ENCODE data around the gene PROM2. TPM values are rescaled to one million over a fixed set of nuclear protein-coding genes. Genes with fewer than 3 reads are reported as not detected.

The PROM2 gene
- polyA plus RNA-seq, 1 donor = 1.5 TPM

DNA sequence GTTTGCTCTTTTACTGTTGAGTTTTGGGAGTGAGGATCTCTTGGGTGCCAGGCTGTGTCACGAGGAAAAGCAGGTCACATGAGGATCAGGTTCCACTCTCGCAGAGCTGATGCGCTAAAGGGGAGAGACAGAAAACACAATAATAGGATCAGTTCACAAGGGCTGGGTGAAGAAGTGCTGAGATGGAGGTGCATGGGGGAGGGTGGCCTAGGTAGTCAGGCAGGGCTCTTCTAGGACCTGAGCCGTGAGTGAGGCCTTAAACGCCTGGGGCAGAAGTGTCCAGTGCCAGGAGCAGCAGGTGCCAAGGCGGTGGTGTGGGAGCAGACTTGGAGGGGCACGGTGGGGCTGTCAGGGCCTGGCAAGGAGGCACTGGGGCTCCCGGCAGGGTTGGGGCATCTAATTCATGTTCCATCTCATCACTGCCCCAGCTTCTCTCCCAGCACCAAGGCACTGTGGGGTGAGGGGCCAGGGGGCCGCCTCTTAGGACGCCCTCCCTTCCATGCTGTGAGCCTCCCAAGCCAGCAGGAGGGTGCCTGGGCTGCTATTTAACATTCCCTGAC lies 32.2 kb downstream of the PROM2 start:
- DNase-seq (ENCODE audit: low read depth) = no peak

GRCh38 chr2:95307036-95307435 lies 32.8 kb downstream of the PROM2 start:
- DNase-seq (ENCODE audit: low read depth) = no peak

- no peak for DNase-seq (ENCODE audit: low read depth)
Observed at GRCh38 chr2:95307878-95308277, 33.6 kb downstream of the PROM2 start.

DNA sequence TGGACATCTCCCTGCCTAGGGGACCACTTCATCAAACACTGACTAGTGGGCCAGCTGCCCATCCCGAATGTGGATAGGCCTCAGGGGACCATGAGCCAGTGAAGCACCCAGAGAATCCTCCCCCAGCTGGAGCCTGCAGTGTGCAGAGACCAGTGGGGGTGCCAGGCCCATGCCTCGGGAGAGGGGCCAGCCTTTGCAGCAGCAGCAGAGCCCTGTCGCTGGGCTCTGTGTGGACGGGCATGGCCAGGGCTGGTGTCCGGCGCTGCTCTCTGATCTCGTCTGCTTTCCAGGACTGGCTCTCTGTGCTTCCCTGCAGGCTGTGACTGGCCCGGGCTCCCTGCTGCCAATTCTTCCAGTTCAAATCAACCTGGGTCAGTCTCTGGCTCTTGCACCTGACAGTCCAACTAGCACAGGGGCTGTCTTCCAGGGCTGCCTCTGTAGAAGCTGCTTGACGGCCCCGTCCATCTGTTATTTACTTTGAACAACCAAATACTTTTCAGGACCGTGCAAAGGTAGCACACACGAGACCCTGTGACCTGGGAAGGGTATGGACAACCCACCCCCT lies 34.3 kb downstream of the PROM2 start:
- no peak for DNase-seq (ENCODE audit: low read depth)

GRCh38 chr2:95309599-95309998 lies 35.4 kb downstream of the PROM2 start:
- no peak for DNase-seq (ENCODE audit: low read depth)

DNA sequence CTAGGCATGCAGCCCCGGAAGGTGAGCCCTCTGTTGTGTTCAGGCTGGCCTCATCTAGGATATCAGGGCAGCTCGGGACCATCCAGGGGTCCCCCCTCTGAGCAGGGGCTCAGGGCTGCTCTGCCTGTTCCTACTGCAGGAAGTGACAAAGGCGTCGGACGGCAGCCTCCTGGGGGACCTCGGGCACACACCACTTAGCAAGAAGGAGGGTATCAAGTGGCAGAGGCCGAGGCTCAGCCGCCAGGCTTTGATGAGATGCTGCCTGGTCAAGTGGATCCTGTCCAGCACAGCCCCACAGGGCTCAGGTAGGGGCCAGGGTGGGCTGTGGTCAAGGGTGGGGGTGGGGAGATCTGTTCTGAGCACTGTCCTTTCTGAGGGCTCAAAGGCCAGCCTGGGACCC lies 36.0 kb downstream of the PROM2 start:
- DNase-seq (ENCODE audit: low read depth) = no peak

DNA sequence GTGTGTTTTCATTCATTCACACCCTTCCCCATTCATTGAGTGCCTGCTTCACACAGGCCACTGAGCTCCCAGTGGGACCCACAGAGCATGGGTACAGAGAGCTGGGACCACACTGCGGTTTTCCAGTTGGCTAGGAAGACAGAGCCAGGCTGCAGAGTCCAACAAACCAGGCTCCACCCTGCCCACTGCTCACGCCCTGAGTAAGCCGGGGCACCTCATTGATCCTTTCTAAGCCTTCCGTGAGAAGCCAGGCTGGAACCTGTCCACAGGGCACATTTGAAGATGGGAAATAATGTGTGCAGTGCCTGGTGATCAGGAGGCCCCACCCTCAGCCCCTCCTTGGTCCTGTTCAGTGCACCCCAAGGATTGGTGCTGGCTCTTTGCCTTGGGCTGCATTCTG lies 36.4 kb downstream of the PROM2 start:
- DNase-seq (ENCODE audit: low read depth) = no peak

DNA sequence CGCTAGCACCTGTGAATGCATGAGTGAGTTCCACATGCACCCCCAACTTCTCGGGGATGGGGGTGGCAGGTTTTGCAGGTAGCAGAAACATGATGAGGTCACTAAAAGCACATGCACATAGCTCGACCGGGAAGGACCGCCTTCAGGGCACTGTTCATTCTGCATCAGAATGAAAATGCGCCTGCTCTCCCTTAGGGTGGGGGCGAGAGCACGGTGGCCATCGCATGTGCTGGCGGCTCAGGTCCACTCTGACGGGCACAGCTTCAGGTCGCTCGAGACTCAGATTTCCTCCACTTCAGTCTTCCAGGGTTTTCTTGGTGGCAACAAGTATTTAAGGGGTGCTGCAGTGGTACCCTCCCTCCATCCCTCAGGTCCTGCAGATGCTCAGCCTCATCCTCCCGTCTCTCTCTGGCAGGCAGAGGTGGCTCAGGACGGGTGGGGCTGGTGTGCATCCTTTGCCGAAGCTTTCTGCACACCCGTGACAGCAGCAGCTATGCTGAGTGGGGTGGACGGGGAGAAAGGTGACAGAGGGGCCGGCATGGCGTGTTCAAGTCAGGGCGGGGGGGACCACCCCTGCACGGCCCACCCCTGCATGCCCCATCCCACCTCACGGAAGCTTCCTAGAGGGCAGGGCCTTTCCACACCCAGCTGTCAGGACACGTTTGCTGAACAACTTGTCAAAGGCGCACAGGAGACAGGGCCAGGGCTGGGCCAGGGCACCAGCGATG lies 37.7 kb downstream of the PROM2 start:
- no peak for DNase-seq (ENCODE audit: low read depth)

GRCh38 chr2:95312543-95313201 lies 38.4 kb downstream of the PROM2 start:
- no peak for DNase-seq (ENCODE audit: low read depth)

- no peak for DNase-seq (ENCODE audit: low read depth)
Observed at GRCh38 chr2:95313296-95314131, 39.3 kb downstream of the PROM2 start.

- no peak for DNase-seq (ENCODE audit: low read depth)
Observed at GRCh38 chr2:95314598-95314963, 40.3 kb downstream of the PROM2 start.

- no peak for DNase-seq (ENCODE audit: low read depth)
Observed at GRCh38 chr2:95314964-95315611, 40.8 kb downstream of the PROM2 start.

DNA sequence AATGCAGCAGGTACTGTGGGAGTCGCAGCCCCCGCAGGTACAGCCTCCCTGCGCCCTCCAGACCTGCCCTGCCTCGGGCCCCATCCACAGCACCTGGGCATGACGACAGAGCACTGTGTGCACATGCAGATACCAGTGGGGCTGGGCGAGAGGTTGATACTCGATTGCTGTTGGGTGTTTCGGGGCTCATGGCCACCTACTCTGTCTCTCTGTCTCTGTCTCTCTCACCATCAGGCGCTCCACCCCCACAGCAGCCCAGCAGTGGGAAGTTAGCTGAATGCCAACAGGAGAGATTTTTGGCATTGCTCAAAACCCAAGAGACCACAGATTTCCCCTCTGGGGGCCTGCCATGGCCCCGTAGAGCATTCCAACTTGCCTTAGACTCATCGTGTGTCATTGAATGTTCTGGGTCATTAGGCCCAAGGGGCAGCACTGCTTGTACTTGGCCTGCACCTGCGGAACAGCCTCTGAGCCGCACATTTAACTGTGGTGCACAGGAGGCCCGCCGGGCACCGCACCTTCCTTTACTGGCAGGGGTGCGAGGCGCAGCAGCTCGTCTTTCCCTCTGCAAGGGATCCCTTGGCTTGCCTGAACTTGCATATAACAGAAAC lies 41.7 kb downstream of the PROM2 start:
- no peak for DNase-seq (ENCODE audit: low read depth)

- no peak for DNase-seq (ENCODE audit: low read depth)
Observed at GRCh38 chr2:95316466-95317122, 42.3 kb downstream of the PROM2 start.

GRCh38 chr2:95317123-95317500 lies 42.9 kb downstream of the PROM2 start:
- no peak for DNase-seq (ENCODE audit: low read depth)

DNA sequence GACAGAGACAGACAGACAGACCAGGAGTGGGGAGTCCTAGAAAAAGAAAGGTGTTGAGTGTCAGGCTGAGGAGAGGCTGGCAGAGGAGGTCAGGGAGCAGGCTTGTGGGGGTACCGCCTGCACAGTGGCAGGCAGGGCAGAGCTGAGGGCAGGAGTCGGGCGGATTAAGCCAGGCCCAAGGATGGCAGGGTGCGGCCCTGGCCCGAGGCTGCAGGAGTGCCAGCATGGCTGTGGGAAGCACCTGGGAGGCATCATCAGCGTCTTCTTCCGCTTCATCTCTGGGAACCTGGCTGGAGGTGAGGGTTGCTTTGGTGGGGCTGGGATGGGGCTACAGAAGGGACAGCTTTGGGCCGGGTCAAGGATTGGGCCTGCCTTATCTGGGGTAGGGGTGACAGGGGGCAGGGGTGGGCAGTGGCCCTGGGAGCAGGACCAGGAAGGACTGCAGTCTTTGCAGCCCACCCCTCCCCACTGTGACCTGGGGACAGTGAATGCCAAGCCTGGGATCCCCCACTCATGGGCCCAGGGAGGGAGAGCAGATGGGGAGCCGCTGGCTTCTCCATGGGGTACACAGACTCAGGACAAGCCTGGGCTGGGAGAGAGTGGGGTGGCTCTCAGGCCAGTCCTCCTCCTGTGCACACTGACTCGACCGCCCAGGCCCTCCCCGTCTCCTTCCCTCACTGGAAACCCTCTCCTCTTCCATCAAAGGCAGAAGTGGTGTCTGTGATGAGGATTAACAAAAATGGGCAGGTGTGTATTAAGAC lies 43.6 kb downstream of the PROM2 start:
- no peak for DNase-seq (ENCODE audit: low read depth)

DNA sequence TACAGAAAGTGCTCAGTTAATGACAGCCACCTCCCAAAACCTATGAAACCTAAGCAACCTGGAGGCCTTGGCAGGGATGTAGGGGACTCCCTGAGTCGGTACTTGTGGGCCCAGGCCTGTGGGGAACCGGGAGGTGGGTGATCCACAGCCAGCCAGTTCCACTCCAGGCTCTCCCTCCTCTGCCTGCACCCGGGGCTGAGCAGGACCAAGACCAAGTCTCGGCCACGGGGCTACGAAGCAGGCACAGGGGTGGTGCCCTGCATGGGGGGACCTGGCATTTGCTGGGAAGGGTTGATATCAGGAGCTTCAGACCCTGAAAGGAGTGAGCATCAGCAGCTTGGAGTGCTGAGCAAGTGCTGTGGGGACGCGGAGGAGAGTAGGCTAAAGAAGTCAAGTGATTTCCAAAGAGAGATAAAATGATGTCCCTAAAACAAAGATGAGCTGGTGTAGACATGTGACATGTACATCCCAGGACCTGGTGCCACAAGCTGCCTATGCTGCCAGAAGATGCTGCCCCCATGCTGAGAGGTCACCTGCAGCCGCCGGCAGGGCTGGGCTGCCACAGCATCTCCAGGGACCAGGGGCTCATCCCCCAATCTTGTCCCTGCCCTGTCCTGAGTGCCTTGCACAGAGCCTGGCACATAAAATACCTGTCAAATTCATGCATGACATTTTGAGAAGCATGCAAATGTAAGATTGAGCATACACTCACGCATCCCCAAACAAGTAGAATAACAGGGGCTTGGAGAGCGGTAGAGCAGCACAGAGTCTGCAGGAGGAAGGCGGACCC lies 44.4 kb downstream of the PROM2 start:
- no peak for DNase-seq (ENCODE audit: low read depth)

DNA sequence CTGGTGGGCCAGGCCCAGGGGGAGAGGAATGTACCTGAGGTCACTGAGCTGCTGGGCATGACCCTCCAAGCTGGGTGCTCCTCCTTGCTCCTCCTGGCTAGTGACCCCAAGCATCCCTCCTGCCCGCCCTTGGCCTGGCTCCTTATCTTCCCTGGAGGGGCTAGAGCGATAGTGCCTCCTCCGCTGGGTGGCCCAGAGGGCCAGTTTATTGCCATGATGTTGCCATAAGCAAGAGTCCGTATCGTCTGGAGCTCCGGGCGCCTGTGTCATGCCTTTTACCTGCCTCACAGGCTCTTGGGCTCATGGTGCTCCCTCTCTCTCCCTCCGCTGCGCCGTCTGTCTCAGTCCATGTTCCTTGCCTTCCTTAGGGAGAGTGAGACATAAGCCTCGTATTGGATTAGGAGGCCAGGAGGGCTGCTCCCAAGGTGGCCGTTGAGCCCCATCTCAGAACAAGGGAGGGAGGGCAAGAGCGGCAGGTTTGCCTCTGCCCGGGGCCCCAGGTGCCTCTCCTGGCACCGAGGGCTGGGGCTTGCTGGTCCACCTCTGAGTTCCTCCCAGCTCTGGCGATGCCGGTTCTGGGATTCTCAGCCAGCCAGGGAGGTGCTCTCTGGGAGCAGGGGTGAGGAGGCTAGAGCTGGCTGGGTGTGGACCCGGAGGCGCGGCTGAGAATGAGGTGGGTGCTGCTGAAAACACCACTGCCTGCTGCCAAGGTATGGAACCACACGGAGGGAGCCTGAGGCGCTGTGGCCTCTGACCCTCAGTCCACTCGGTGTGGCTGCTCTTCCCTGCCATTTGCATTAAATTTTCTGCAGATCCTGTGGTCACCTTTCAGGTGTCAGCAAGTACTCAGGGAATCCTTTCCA lies 45.5 kb downstream of the PROM2 start:
- DNase-seq (ENCODE audit: low read depth) = no peak

All from forelimb muscle (tissue), 1 donor.